Measurements from ENCODE around the gene POLR2F.

Gene POLR2F

DNA sequence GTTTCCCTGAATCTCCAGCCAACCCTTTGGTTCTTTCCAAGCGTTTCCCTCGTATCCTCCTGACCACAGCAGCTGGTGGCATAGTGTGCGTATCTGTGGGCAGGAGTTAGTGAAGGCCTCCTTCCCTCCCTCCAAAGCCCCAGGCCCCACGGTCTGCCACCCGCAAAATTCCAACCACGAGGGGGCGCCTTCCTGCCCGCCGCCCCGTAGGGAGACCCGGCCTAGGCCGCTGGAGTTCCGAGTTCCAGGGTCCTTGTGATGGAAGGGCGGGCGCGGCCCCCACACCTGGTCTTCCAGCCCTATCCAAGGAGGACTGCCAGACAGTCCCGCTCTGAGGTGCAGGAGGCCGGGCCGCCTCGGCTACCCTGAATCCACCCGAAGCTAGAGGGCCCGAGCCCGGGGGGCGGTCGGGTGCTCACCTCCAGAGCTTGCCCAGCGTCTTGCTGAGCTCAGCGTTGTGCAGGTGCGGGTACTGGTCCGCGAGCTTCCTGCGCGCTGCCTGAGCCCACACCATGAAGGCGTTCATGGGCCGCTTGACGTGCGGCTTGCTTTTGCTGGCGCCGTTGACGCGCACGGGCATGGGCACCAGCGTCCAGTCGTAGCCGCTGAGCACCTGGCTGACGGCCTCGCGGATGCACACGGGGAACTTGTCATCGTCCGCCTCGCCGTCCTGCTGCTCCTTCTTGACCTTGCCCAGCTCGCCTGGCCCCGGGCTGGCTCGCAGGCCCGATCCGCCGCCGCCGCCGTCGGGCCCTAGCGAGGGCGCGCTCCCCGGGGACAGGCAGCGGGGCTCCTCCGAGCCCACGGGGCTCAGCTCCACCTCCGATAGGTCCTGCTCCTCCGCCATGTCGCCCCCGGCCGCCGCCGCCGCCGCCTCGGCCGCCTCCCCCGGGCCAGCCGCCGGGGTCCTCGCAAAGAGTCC is 29.7 kb downstream of the POLR2F start:
- DNase-seq: no peak

- no peak for DNase-seq
Observed at GRCh38 chr22:37983860-37984791, 30.6 kb downstream of the POLR2F start, which contains the start of gene SOX10. Gene SOX10 (minus strand): TSS chr22:37984555. CDS start chr22:37983784, 771 bp downstream.

GRCh38 chr22:37985050-37985585 is 31.6 kb downstream of the POLR2F start:
- DNase-seq: no peak

GRCh38 chr22:37985751-37986281 is 32.3 kb downstream of the POLR2F start:
- no peak for DNase-seq

GRCh38 chr22:37986371-37986770 is 32.9 kb downstream of the POLR2F start:
- no peak for DNase-seq

- DNase-seq: no peak
Observed at GRCh38 chr22:37989146-37990045, 35.9 kb downstream of the POLR2F start.

- no peak for DNase-seq
Observed at GRCh38 chr22:37990301-37990700, 36.8 kb downstream of the POLR2F start.

DNA sequence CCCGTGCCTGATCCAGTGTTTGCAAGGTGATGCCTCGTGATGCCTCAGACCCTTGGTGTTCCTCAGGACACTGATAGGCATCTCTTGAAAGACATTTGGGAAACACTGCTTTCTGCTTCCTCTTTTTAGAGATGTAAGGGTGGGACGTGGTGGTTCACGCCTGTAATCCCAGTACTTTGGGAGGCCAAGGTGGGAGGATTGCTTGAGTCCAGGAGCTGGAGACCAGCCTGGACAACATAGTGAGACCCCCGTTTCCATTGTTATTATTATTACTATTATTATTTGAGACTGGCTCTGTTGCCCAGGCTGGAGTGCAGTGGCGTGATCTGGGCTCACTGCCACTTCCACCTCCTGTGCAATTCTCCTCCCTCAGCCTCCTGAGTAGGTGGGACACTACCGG is 37.4 kb downstream of the POLR2F start:
- no peak for DNase-seq

DNA sequence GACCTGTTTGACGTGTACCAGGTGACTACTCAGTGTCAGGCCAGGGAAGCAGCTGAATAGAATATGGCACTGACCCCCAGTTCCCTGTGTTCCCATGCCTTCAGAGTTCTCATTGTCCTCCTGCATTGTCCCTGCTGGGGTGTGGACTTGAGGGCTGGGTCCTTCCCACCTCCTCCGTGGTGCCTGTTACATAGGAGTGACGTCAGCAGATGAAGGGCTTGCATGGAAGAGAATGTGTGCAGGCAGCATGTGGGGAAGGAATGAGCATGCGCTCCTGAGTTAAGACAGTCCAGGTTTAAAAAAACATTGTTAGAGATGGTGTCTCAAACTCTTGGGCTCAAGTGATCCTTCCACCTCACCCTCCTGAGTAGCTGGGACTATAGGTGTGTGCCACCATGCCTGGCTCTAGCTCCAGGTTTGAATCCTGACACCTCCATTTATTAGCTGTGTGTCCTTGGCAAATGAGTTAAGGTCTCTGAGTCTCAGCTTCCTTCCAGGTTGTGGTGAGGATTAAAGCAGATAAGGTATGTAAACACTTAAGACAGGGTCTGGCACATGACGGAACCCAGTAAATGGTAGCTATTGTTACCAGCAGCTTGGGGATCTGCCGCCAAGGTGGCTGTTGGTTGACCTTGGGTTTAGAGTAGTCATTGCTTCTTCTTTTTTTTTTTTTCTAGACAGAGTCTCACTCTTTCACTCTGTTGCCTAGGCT is 38.4 kb downstream of the POLR2F start:
- no peak for DNase-seq

GRCh38 chr22:37994049-37994448 is 40.5 kb downstream of the POLR2F start:
- DNase-seq: peak in 1 of 5 experiments; percentile 46

- DNase-seq: no peak
Observed at GRCh38 chr22:37994982-37995381, 41.5 kb downstream of the POLR2F start.

DNA sequence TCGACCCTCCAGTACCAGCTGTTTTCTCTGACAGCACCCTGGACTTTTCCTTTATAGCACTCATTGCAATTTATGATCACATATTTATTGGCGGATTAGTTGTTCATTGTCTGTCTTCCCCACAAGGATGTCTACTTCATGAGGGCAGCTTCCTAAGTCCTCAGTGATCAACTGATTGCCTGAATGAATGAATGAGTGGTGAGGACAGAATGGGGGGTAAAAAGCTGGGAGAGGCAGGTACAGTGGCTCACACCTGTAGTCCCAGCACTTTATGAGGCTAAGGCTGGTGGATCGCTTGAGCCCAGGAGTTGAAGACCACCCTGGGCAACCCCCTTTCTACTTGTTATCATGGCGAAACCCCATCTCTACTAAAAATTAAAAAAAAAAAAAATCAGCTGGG is 42.0 kb downstream of the POLR2F start:
- no peak for DNase-seq

DNA sequence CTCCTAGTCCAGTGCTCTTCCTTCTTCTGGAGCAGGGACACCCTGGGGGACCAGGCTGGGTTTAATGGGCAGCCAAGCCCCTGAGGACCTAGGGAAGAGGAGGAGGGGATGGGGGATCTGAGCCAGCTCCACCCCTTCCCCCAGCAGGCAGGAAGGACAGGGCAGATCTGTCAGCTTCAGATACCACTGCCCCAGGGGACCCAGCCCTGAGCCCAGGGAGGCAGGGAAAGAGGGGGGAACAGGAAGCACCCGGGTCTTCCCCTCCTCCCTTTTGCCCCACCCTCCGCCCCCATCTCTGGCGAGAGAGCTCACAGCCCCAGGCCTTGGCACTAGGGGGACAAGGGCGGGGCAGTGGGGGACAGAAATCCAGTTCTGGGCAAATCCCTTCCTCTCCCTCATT is 42.6 kb downstream of the POLR2F start:
- DNase-seq: no peak

DNA sequence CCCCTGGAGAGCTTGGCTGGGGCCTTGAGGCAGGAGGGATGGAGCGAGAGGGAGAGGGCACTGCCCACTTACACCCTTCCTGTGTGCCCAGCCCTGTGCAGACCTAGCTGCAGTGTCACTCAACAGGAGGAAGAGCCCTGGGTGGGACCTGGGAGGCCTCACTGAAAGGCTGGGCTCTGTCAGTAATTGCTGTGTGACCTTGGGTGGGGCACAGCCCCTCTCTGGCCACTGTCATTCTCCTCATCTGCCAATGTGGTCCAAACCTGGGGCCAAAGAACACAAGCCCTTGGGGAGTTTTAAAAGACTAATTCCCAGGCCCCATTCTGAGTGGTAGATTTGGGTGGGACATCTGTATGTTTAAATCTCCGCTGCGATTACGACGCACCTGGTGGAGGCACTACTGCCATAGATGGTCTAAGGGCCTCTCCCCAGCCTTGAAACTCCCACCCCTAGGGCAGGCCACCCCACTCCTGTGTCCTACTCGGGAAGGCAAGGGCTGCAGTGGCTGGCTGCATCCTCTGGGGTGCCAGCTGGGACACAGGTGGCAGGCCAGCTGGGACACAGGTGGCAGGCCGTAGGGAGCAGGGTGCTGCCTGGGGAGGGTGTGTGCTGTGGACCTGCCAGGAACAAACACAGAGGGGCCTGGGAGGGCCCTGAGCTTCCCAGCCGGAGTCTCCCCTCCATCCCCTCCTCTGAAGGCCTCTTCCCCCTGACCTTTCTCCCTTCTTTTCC is 43.2 kb downstream of the POLR2F start:
- no peak for DNase-seq

GRCh38 chr22:37998543-37998942 is 45.0 kb downstream of the POLR2F start:
- no peak for DNase-seq

- DNase-seq: no peak
Observed at GRCh38 chr22:37999236-37999635, 45.7 kb downstream of the POLR2F start.

DNA sequence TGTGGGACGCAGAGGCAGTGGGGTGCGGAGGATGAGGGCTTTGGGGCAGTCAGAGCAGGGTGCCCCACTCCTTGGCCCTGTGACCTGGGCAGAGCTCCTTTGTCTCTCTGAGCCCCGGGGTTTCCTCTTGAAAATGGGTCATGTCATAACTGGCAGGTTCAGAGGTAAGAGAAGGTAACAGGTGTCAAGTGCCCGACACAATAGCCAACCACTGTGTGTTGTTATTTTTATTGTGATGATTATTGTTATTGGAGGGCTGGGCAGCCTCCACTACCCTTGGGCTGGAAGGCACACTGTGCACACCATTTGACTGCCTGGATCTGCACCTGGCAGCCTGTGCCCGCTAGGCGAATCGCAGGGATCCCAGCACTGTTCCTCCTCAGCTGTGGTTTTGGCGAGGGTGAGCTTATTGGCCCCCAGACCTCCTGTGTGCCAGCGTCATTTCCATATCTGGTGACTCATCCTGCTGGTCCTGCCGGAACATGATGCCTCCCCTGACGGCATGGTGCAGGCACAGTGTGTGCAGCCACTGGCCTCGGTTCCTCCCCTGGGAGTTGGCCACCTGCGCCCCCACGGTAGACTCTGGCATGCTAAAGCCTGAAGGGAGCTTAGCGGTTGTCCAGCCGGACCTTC is 46.3 kb downstream of the POLR2F start:
- DNase-seq: peak in 1 of 5 experiments; percentile 54

DNA sequence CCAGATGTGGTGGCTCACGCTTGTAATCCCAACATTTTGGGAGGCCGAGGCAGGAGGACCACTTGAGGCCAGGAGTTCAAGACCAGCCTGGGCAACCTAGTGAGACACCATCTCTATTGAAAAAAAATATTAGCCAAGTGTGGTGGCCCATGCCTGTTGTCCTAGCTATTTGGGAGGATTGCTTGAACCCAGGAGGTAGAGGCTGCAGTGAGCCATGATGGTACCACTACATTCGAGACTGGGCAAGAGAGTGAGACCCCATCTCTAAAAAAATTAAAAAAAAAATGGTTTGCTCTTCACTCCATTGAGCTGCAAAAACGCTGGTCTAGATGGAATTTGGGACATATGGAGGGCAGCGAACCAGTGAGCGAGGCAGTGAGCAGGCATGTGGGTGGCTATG is 52.4 kb downstream of the POLR2F start:
- no peak for DNase-seq

- no peak for DNase-seq
Observed at GRCh38 chr22:38006906-38007305, 53.4 kb downstream of the POLR2F start.

All from T-helper 2 cell (primary cell).